Cardiac muscle cell (in vitro differentiated cells and primary cell): Measurements from ENCODE around the gene COL4A2. TPM values are rescaled to one million over a fixed set of nuclear protein-coding genes. Genes with fewer than 3 reads are reported as not detected.
A peak's percentile ranks its signal among the peaks of the same experiment; 100 is the strongest.
"Not testable (repeated sequence)": the region's sequence is repeated elsewhere in the genome, so short reads cannot be mapped to it uniquely, and the experiment has no call there.

Source experiments
- DNase-seq, 2 donors: peaks; one replicate each; pipeline versions ENCODE4 v3.0.0 to v3.0.0-alpha.2; 2010 to 2017; ENCODE audit warnings: low read depth in 1 of 2, low spot score in 1 of 2
- H3K27ac ChIP-seq: fragments of 200-600 bp; sonication (generic); 2 replicates; pipeline ENCODE4 v1.5.1; 2016
- H3K27me3 ChIP-seq: fragments of 200-600 bp; sonication (generic); 2 replicates; pipeline ENCODE4 v1.6.0; 2016; ENCODE audit warnings: control low read depth
- H3K36me3 ChIP-seq: fragments of 200-600 bp; sonication (generic); 2 replicates; pipeline ENCODE4 v1.5.1; 2016; ENCODE audit warnings: control low read depth
- H3K4me1 ChIP-seq: fragments of 200-600 bp; sonication (generic); 2 replicates; pipeline ENCODE4 v1.8.1; 2017; ENCODE audit warnings: low read depth, mild to moderate bottlenecking, mixed run types
- H3K4me3 ChIP-seq: fragments of 200-600 bp; sonication (generic); 2 replicates; pipeline ENCODE4 v1.5.1; 2016; ENCODE audit warnings: mild to moderate bottlenecking
- H3K9me3 ChIP-seq: fragments of 200-600 bp; sonication (generic); 2 replicates; pipeline ENCODE4 v1.5.1; 2017; ENCODE audit warnings: low read depth, mild to moderate bottlenecking, control low read depth
- CTCF ChIP-seq: IDR thresholded peaks from 2 replicates; pipeline ENCODE4 v1.5.1; 2012; ENCODE audit warnings: low read depth, mild to moderate bottlenecking, low read length
- polyA plus RNA-seq: library from polyadenylated mRNA; unstranded; fragments of >200 nt; fragmentation: Nextera tagmentation; extraction: Ambion mirVana; gene quantifications from 2 replicates; pipeline ENCODE4 v1.2.1, GENCODE V29; 2016
- total RNA-seq: library from RNA; depleted of rRNA; stranded (reverse); fragments of >200 nt; gene quantifications from 2 replicates; pipeline ENCODE4 v1.2.3, GENCODE V29; 2016

The COL4A2 gene
- total and polyA plus RNA-seq, 2 experiments from 2014 or later = 184 to 516 TPM

DNA sequence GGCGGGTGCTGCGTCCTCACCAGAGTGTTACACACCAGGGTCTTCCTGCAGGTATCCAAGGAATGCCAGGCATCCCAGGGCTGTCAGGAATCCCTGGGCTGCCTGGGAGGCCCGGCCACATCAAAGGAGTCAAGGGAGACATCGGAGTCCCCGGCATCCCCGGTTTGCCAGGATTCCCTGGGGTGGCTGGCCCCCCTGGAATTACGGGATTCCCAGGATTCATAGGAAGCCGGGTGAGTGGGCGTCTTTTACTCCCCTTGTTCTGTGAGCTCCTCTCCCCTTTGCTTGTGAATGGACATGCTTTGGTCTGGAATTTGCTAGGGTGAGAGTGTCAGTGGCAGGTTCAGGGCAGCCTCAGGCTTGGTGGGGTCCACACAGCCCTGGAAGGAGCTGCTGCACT lies 178.5 kb downstream of the COL4A2 start:
- peak; percentile 17 to 75 for DNase-seq

GRCh38 chr13:110486061-110486715 lies 179.1 kb downstream of the COL4A2 start:
- Histone ChIP-seq H3K9me3 (no peaks in the 10 kb centered on the region), H3K36me3 (peaks cover 14% of the 10 kb centered on the region), H3K27ac (peak overlapping the region; percentile 88), H3K4me3 (no peak overlapping the region), H3K4me1 (peaks cover 9% of the 10 kb centered on the region), H3K27me3 (no peaks in the 10 kb centered on the region)
- peak in 1 of 2 donors; percentile 29 for DNase-seq
- TF ChIP-seq CTCF = no peak

More for the DNA sequence above, 178.5 kb downstream of the COL4A2 start:
- TF ChIP-seq CTCF = no peak
- Histone ChIP-seq H3K27me3 (no peaks in the 10 kb centered on the region), H3K4me3 (no peak overlapping the region), H3K9me3 (no peaks in the 10 kb centered on the region), H3K27ac (peak overlapping the region; percentile 88), H3K36me3 (peaks cover 12% of the 10 kb centered on the region), H3K4me1 (peaks cover 9% of the 10 kb centered on the region)

DNA sequence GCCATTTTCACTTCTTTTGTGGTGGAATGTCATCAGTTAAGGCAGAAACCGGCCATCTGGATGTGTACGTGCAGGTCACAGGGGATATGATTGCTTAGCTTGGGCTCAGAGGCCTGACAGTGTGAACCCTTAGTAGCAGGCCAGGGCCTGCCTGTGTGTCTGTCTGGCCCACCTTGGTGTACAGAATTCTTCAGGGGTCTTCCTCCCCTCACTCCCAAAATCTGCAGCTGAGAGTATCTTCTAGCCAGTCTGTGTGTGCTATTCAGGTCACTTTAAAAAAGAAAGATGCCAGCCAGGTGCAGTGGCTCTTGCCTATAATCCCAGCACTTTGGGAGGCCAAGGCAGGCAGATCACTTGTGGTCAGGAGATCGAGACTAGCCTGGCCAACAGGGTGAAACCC lies 179.8 kb downstream of the COL4A2 start:
- not testable (repeated sequence) for H3K27ac ChIP-seq

GRCh38 chr13:110490009-110490770 lies 183.1 kb downstream of the COL4A2 start:
- peaks cover 18% of the 10 kb centered on the region for H3K36me3 ChIP-seq
- no peak overlapping the region for H3K4me3 ChIP-seq
- H3K9me3 ChIP-seq = no peaks in the 10 kb centered on the region
- peaks cover 9% of the 10 kb centered on the region for H3K4me1 ChIP-seq
- no peak overlapping the region for H3K27ac ChIP-seq
- H3K27me3 ChIP-seq = no peaks in the 10 kb centered on the region
- no peak for DNase-seq
- no peak for TF ChIP-seq CTCF

More for the DNA sequence above, 179.8 kb downstream of the COL4A2 start:
- not testable (repeated sequence) for H3K4me3 ChIP-seq, H3K9me3 ChIP-seq, DNase-seq, H3K27me3 ChIP-seq, H3K4me1 ChIP-seq
- H3K36me3 ChIP-seq = peaks cover 20% of the 10 kb centered on the region

DNA sequence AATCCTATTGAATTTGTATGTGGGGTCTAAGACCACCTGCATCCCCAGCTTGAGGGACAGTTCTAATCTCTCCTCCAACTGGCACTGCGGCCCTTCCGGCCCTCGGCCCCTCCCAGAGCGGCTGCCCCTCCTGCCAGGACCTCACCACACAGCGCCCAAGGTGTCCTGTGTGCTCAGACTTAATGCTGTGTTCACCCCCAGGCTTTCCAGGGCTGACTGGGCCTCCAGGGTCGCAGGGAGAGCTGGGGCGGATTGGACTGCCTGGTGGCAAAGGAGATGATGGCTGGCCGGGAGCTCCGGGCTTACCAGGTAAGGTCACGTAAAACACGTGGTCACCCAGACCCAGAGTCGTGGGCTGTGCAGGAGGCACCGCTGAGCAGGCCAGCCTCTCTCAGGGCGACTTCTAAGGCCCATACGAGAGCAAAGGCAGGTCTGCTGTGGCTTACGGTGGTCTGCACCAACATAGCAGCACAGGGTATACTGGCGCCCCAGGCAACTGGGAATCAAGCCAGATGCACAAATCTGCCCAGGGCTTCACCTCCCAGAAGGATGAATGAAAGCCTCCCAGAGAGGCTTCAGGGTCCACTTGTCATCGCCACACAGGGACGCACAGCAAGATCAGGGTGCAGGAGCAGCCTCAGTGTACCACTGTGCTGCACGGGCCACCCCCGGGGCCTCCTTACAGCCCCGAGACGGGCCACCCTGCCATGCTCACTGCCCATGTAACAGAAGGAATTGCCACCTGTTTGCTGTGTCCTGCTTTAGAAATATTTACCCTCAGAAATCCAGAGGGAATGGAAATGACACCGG lies 185.0 kb downstream of the COL4A2 start:
- DNase-seq = no peak
- Histone ChIP-seq H3K4me1 (no peaks in the 10 kb centered on the region), H3K27me3 (no peaks in the 10 kb centered on the region), H3K4me3 (no peak overlapping the region), H3K9me3 (no peaks in the 10 kb centered on the region), H3K27ac (no peak overlapping the region), H3K36me3 (peaks cover 36% of the 10 kb centered on the region)
- TF ChIP-seq CTCF = no peak
